ENCODE results near the gene PHF2.

The PHF2 gene

GRCh38 chr9:93595461-93595860 lies 19.1 kb downstream of the PHF2 start:
- TF ChIP-seq POLR2A (IDR thresholded peaks at IDR 0.05; ENCODE audit: low read length) = no peak
- TF ChIP-seq GATA1 (IDR thresholded peaks at IDR 0.05; ENCODE audit: low read depth, low read length) = no peak
- no peak for DNase-seq

GRCh38 chr9:93595861-93596365 lies 19.5 kb downstream of the PHF2 start:
- TF ChIP-seq GATA1 (IDR thresholded peaks at IDR 0.05; ENCODE audit: low read depth, low read length) (no peak), POLR2A (IDR thresholded peaks at IDR 0.05; ENCODE audit: low read length) (no peak)
- DNase-seq = no peak

- DNase-seq = no peak
These were observed 20.0 kb downstream of the PHF2 start for GRCh38 chr9:93596399-93596798.

GRCh38 chr9:93597142-93597706 lies 20.8 kb downstream of the PHF2 start:
- DNase-seq = no peak
- TF ChIP-seq GATA1 (IDR thresholded peaks at IDR 0.05; ENCODE audit: low read depth, low read length) = no peak
- TF ChIP-seq POLR2A (IDR thresholded peaks at IDR 0.05; ENCODE audit: low read length) = no peak

More at GRCh38 chr9:93596399-93596798, 20.0 kb downstream of the PHF2 start:
- TF ChIP-seq GATA1 (IDR thresholded peaks at IDR 0.05; ENCODE audit: low read depth, low read length) (no peak), POLR2A (IDR thresholded peaks at IDR 0.05; ENCODE audit: low read length) (no peak)

GRCh38 chr9:93597871-93598646 lies 21.7 kb downstream of the PHF2 start:
- DNase-seq = no peak
- no peak for TF ChIP-seq POLR2A (IDR thresholded peaks at IDR 0.05; ENCODE audit: low read length)
- TF ChIP-seq GATA1 (IDR thresholded peaks at IDR 0.05; ENCODE audit: low read depth, low read length) = no peak

GRCh38 chr9:93598647-93599241 lies 22.4 kb downstream of the PHF2 start:
- DNase-seq = no peak
- no peak for TF ChIP-seq POLR2A (IDR thresholded peaks at IDR 0.05; ENCODE audit: low read length)
- TF ChIP-seq GATA1 (IDR thresholded peaks at IDR 0.05; ENCODE audit: low read depth, low read length) = no peak

GRCh38 chr9:93599571-93600403 lies 23.4 kb downstream of the PHF2 start:
- no peak for DNase-seq

GRCh38 chr9:93600504-93600903 lies 24.1 kb downstream of the PHF2 start:
- TF ChIP-seq POLR2A (IDR thresholded peaks at IDR 0.05; ENCODE audit: low read length) (no peak), GATA1 (IDR thresholded peaks at IDR 0.05; ENCODE audit: low read depth, low read length) (no peak)
- DNase-seq = peak; percentile 18 to 43

More at GRCh38 chr9:93599571-93600403, 23.4 kb downstream of the PHF2 start:
- no peak for TF ChIP-seq GATA1 (IDR thresholded peaks at IDR 0.05; ENCODE audit: low read depth, low read length)
- TF ChIP-seq POLR2A (IDR thresholded peaks at IDR 0.05; ENCODE audit: low read length) = no peak

- no peak for DNase-seq
- no peak for TF ChIP-seq POLR2A (IDR thresholded peaks at IDR 0.05; ENCODE audit: low read length)
These were observed 24.7 kb downstream of the PHF2 start for GRCh38 chr9:93601063-93601462.

GRCh38 chr9:93601666-93602065 lies 25.3 kb downstream of the PHF2 start:
- TF ChIP-seq POLR2A (IDR thresholded peaks at IDR 0.05; ENCODE audit: low read length) = no peak
- no peak for TF ChIP-seq GATA1 (IDR thresholded peaks at IDR 0.05; ENCODE audit: low read depth, low read length)
- DNase-seq = no peak

GRCh38 chr9:93603011-93603410 lies 26.6 kb downstream of the PHF2 start:
- DNase-seq = no peak
- TF ChIP-seq GATA1 (IDR thresholded peaks at IDR 0.05; ENCODE audit: low read depth, low read length) (no peak), POLR2A (IDR thresholded peaks at IDR 0.05; ENCODE audit: low read length) (no peak)

- no peak for TF ChIP-seq POLR2A (IDR thresholded peaks at IDR 0.05; ENCODE audit: low read length)
- no peak for TF ChIP-seq GATA1 (IDR thresholded peaks at IDR 0.05; ENCODE audit: low read depth, low read length)
- no peak for DNase-seq
These were observed 27.5 kb downstream of the PHF2 start for GRCh38 chr9:93603906-93604326.

- DNase-seq = no peak
- no peak for TF ChIP-seq GATA1 (IDR thresholded peaks at IDR 0.05; ENCODE audit: low read depth, low read length)
- no peak for TF ChIP-seq POLR2A (IDR thresholded peaks at IDR 0.05; ENCODE audit: low read length)
These were observed 29.8 kb downstream of the PHF2 start for GRCh38 chr9:93606187-93606586.

GRCh38 chr9:93610206-93610605 lies 33.8 kb downstream of the PHF2 start:
- no peak for TF ChIP-seq POLR2A (IDR thresholded peaks at IDR 0.05; ENCODE audit: low read length)
- no peak for DNase-seq
